GM23338 (cell line): ENCODE data around the gene CNTRL.

Source experiments
- CTCF ChIP-seq, 2 experiments: fragments of 200-600 bp in 1 of 2; sonication (generic) in 1 of 2; conservative IDR thresholded peaks; 2 replicates each; pipeline versions ENCODE4 v1.5.1 to v1.6.1; 2016 to 2017; ENCODE audit warnings: antibody characterized with exemption in 2 of 2, low read depth in 2 of 2, mild to moderate bottlenecking in 2 of 2, moderate library complexity in 1 of 2
- EZH2 ChIP-seq: fragments of 200-600 bp; sonication (generic); IDR thresholded peaks from one replicate; pipeline ENCODE4 v1.8.0; 2017; ENCODE audit warnings: antibody characterized with exemption, mild to moderate bottlenecking, low read depth; ENCODE audit not compliant: unreplicated experiment
- POLR2AphosphoS5 ChIP-seq: IDR thresholded peaks from 2 replicates; pipeline ENCODE4 v1.6.1; 2016; ENCODE audit warnings: antibody characterized with exemption, low read depth
- ZNF462 ChIP-seq: fragments of 250-450 bp; sonication (Bioruptor Pico); IDR thresholded peaks from 2 replicates; pipeline ENCODE4 v1.5.0; 2020; ENCODE audit warnings: mild to moderate bottlenecking, moderate library complexity

- TF ChIP-seq CTCF (conservative IDR thresholded peaks at IDR 0.05; ENCODE audit: low read depth in 2 of 2), result no peak
- TF ChIP-seq ZNF462 (CRISPR knock-in tag), result no peak
- TF ChIP-seq POLR2AphosphoS5, result no peak
- no peak for TF ChIP-seq EZH2
Observed at GRCh38 chr9:121140162-121140561, 65.4 kb downstream of the CNTRL start.
